22Rv1 (cell line): Measurements from ENCODE around the gene VRK2.

Experiments
- CTCF ChIP-seq: fragments of 450-650 bp; IDR thresholded peaks from 2 replicates; pipeline ENCODE4 v1.5.1; 2017; ENCODE audit warnings: mild to moderate bottlenecking
- ZFX ChIP-seq: fragments of 450-650 bp; IDR thresholded peaks from 2 replicates; pipeline ENCODE4 v1.6.1; 2017; ENCODE audit warnings: antibody characterized with exemption, borderline replicate concordance

DNA sequence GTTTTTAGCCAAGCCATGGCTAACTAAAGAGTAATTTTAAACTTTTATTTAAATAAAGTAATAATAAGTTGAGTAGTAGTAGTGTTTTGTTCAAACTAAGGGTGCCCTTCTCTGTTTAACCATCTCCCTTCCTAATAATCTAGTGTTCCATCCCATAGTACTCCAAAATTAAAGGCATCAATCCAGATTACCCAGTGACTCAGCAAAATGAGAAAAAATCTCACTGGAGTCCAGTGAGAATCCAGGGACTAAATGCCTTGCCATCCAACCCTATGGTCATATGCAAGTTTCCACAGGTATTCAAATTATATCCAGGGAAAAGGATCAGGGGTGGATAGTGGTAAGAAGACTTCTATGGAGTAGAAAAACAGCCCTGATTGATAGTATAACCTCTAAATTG lies 19.6 kb upstream of the VRK2 start:
- TF ChIP-seq CTCF (no peak), ZFX (no peak)
